H1 (cell line): Measurements from ENCODE around the gene SPATA33. TPM values are rescaled to one million over a fixed set of nuclear protein-coding genes. Genes with fewer than 3 reads are reported as not detected.

ENCODE experiments used
- BRCA1 ChIP-seq: IDR thresholded peaks from 2 replicates; pipeline ENCODE4 v1.6.1; 2012; ENCODE audit warnings: low read depth, low read length, improper control_type of control experiment
- CBX5 ChIP-seq: fragments of 300-800, 300-1000 bp; sonication (generic); IDR thresholded peaks from 2 replicates; pipeline ENCODE4 v1.7.1; 2016; ENCODE audit warnings: antibody characterized with exemption, low read length, low read depth
- CBX8 ChIP-seq: fragments of 300-800, 300-1000 bp; sonication (generic); IDR thresholded peaks from 2 replicates; pipeline ENCODE4 v1.7.1; 2016; ENCODE audit warnings: low read depth, low read length, borderline replicate concordance
- HDAC6 ChIP-seq: IDR thresholded peaks from one replicate; pipeline ENCODE4 v1.7.1; 2012; ENCODE audit warnings: low read depth, mild to moderate bottlenecking, inconsistent platforms, low read length, moderate library complexity
- PHF8 ChIP-seq: fragments of 200-600 bp; sonication (generic); conservative IDR thresholded peaks from 2 replicates; pipeline ENCODE4 v1.7.1; 2012; ENCODE audit warnings: low read depth, mild to moderate bottlenecking, inconsistent platforms, low read length, moderate library complexity
- RXRA ChIP-seq: IDR thresholded peaks from 2 replicates; pipeline ENCODE4 v1.6.1; 2011; ENCODE audit warnings: low read depth, mild to moderate bottlenecking, low read length, moderate library complexity; ENCODE audit not compliant: insufficient read depth
- SIN3A ChIP-seq, 2 experiments: IDR thresholded peaks in 1 of 2; conservative IDR thresholded peaks in 1 of 2; 2 replicates each; pipeline ENCODE4 v1.6.1; 2011 to 2012; ENCODE audit warnings: low read length in 2 of 2, improper control_type of control experiment in 1 of 2, low read depth in 1 of 2, mild to moderate bottlenecking in 1 of 2
- TCF12 ChIP-seq: IDR thresholded peaks from 2 replicates; pipeline ENCODE4 v1.6.1; 2011; ENCODE audit warnings: low read depth, mild to moderate bottlenecking, low read length
- polyA plus RNA-seq, 7 experiments: library from polyadenylated mRNA; depleted of rRNA in 3 of 7; stranded (reverse) in 5 of 7; unstranded in 2 of 7; fragments of >200 nt in 5 of 7; fragments of 200-250 nt in 2 of 7; gene quantifications; 1 replicate in 5 of 7; 2 replicates in 1 of 7; 4 replicates in 1 of 7; pipeline versions ENCODE4 v1.2.1 to v1.2.3, GENCODE V29; 2011 to 2013; ENCODE audit warnings: missing spikeins in 2 of 7, mixed read lengths in 2 of 7
- total RNA-seq: library from RNA; stranded (reverse); fragmentation: NEBNext Ultra II Directional; extraction: Animal tissue kit (Norgen Biotek cat#: 25700); gene quantifications from 2 replicates; pipeline ENCODE4 v1.2.1, GENCODE V29; 2021

SPATA33 gene
- total and polyA plus RNA-seq, 2 of the 8 experiments (the other 6 are each of a cell fraction or from before 2014, with no cell fraction given): 5.4 to 16.9 TPM

DNA sequence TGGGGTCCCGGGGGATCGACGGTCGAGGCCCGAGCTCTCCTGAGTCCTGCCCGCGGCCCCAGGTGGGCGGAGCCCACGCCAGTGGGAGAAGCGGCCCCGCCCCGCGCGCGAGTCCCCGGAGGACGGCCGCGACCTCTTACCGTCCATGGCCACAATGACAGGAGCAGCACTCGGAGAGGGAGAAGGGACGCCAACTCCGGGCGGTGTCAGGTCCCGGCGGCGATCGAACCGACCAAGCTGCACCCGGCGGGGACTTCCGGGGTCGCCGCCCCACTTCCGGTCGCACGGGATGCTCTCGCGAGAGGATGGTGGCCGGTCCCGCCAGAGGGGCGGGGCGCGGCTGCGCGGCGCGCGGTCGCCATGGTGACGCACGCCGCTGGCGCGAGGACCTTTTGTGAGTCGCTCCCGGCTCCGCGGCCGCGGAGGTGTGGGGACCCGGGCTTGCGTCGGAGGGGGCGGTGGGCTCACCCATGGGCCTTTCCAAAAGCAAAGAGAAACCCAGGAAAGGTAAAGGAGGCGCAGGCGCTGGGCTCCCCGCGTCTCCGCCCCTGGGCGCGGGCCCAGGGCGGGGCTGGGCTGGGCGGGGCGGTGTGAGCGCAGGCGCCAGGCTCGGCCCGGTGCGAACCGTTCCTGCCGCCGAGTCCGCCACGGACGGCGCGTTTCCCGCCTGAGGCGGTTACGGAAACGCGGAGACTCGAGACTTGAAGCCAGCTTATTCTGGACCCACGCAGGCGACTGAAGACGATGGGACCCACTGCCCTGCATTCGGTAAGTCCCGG lies at the start of gene SPATA33, which contains the start of gene CHMP1A (continued):
- no peak for TF ChIP-seq RXRA
- no peak for TF ChIP-seq TCF12
- no peak for TF ChIP-seq HDAC6
- TF ChIP-seq SIN3A (conservative IDR thresholded peaks at IDR 0.05 in 1 of 2, IDR thresholded peaks at IDR 0.05 in 1 of 2; ENCODE audit: low read depth in 1 of 2, low read length in 2 of 2): peak; percentile 26 to 95; a peak in 3 of 4 replicates
- peak; percentile 81 for TF ChIP-seq PHF8
- peak; percentile 76 for TF ChIP-seq BRCA1
- TF ChIP-seq CBX8: no peak
- no peak for TF ChIP-seq CBX5
- TF ChIP-seq, all 59 proteins: peak for 18
